K562 treated with DMSO at 1 percent for 4 hours (cell line): Measurements from ENCODE around the gene CERT1. TPM values are rescaled to one million over a fixed set of nuclear protein-coding genes. Genes with fewer than 3 reads are reported as not detected.

Source experiments
- total RNA-seq: library from RNA; unstranded; fragments of 300-600 nt; gene quantifications from 2 replicates; pipeline ENCODE4 v1.2.3, GENCODE V29; 2022; ENCODE audit not compliant: insufficient read depth

CERT1 gene, protein sequence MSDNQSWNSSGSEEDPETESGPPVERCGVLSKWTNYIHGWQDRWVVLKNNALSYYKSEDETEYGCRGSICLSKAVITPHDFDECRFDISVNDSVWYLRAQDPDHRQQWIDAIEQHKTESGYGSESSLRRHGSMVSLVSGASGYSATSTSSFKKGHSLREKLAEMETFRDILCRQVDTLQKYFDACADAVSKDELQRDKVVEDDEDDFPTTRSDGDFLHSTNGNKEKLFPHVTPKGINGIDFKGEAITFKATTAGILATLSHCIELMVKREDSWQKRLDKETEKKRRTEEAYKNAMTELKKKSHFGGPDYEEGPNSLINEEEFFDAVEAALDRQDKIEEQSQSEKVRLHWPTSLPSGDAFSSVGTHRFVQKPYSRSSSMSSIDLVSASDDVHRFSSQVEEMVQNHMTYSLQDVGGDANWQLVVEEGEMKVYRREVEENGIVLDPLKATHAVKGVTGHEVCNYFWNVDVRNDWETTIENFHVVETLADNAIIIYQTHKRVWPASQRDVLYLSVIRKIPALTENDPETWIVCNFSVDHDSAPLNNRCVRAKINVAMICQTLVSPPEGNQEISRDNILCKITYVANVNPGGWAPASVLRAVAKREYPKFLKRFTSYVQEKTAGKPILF
- total RNA-seq, result 15.6 and 24.1 TPM in 2 replicates

GRCh38 chr5:75511435-75512382, at the start of gene CERT1, which contains the start of gene POLK:
TSS of gene CERT1 (minus strand) at chr5:75511629. CDS start at chr5:75511207, 422 bp downstream.
TSS of gene POLK (plus strand) at chr5:75511891.

GRCh38 chr5:75336615-75337336, 174.7 kb downstream of the CERT1 start, which contains the start of gene HMGCR:
TSS of gene HMGCR (plus strand) at chr5:75337220. CDS start at chr5:75342606, 5,386 bp downstream.

Other genes with a start within 250 kb of the CERT1 start
- gene HMGCR, start 174.4 kb downstream of the CERT1 start, total RNA-seq, result 19.9 and 26.1 TPM in 2 replicates
- 4.3 and 5.8 TPM in 2 replicates for gene POLK, start 262 bp upstream of the CERT1 start, total RNA-seq
- not detected in 2 replicates for gene ANKDD1B, start 99.8 kb upstream of the CERT1 start, total RNA-seq
- gene POC5, start 205.8 kb upstream of the CERT1 start, total RNA-seq, result 11.9 and 20.9 TPM in 2 replicates